ENCODE results near the gene MAMDC4.
"Not testable (repeated sequence)": the region's sequence is repeated elsewhere in the genome, so short reads cannot be mapped to it uniquely, and the experiment has no call there.

MAMDC4 gene

DNA sequence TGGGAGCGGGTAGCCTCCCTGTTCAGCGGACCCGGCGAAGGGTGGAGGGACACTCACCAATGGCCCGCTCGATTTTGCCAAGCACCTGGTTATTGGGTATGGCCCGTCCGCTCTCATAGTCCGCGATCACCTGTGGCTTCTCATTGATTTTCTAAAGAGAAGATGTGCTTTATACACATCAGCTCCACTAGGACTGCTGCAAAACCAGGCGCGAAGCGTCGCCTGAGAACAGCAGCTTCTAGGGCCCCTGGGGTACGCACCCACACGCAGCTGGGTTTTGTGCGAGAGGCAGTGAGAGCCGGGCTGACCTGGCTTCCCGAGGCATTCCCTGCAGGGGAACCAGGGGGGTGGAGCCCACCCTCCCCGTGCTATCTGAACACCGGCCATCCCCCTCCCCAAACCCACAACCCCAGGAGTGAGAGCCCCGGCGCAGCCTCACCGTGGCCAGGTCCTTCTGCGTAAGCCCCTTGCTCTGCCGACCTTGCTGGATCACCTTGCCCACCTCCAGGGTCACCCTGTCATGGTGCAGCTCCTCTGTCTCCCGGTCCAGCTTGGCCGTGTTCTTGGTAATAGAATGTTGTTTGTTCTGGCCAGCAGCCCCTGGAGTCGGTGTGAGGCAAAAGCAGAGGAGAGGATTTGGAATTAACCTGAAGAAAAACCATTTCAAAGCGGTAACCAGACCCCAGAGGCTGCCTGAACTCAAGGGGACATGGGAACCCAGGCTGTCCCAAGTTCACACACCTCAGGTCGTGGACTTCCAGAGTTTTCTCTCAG is 10.9 kb downstream of the MAMDC4 start:
- no peak for DNase-seq

DNA sequence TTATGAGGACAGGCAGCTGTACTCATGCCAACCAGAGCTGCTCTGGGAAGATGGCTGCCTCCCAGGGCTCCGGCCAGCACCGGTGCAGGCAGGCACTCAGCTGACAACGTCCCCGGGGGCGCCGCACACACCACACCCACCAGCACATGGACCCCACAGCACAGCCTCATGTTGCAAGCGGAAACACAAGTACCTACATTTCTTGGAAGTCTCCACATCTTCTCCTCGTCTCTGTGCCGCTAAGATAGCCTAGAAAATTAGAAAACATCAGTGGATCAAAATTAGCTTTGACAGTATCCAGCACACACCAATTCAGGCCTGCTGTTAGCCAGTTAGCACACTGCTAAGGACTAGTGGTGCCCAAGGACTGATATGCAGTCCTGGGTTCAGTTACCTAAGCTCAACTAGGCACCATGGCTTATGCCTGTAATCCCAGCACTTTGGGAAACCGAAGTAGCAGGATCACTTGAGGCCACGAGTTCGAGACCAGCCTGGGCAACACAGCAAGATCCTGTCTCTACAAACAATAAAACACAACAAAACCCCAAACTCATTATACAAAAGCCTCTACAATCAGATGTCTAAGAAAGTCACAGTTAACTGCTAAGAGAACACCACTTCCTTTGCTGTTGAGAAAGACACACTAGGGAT is 11.6 kb downstream of the MAMDC4 start:
- no peak for DNase-seq

GRCh38 chr9:136865041-136865767 is 13.1 kb downstream of the MAMDC4 start:
- no peak for DNase-seq

- no peak for DNase-seq
Measured at GRCh38 chr9:136865768-136866103, 13.6 kb downstream of the MAMDC4 start.

DNA sequence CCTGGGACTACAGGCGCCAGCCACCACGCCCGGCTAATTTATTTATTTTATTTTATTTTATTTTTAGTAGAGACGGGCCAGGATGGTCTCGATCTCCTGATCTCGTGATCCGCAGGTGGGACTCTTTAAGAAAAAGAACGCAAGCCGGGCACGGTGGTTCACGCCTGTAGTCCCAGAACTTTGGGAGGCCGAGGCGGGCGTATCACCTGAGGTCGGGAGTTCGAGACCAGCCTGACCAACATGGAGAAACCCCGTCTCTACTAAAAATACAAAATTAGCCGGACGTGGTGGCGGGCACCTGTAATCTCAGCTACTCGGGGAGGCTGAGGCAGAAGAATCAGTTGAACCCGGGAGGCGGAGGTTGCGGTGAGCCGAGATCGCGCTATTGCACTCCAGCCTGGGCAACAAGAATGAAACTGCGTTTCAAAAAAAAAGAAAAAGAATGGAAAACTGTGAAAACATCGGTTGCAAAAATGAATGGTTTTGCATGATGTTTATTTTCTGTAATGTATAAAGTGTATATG is 14.8 kb downstream of the MAMDC4 start:
- not testable (repeated sequence) for DNase-seq

GRCh38 chr9:136867480-136867879 is 15.3 kb downstream of the MAMDC4 start:
- DNase-seq, result no peak

DNA sequence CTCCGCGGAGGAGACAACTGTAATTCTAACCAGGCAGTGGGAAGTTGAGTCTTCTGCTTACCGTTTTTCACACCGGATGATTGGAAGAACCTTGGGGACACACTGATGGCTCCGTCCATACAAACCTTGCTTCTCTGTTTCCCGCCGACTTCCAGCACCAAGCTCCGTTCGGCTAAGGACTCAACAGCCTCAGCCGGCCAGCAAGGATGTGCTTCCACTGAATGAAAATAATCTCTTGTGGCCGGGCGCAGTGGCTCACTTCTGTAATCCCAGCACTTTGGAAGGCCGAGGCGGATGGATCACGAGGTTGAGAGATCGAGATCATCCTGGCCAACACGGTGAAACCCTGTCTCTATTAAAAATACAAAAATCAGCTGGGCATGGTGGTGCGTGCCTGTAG is 15.8 kb downstream of the MAMDC4 start:
- no peak for DNase-seq

DNA sequence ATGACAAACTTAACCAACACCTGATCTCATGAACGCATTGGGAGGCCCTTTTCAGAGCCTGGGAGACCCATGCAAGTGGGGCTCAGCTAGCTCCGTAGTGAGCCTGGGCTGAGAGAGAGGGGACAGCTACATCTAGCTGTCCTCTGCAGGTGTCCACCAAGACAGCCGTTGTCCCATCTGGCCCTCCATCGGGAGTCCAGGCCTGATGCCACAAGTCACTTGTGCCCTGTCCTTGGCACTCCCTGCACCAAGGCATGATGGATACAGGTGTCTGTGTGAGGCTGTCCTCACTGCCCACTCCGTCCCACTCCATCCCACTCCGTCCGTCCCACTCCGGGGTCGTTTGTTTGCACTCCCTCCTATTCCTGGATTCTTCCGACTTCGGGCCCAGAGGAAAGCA is 16.5 kb downstream of the MAMDC4 start:
- no peak for DNase-seq

- not testable (repeated sequence) for DNase-seq
Measured at GRCh38 chr9:136869611-136870010, 17.5 kb downstream of the MAMDC4 start.

DNA sequence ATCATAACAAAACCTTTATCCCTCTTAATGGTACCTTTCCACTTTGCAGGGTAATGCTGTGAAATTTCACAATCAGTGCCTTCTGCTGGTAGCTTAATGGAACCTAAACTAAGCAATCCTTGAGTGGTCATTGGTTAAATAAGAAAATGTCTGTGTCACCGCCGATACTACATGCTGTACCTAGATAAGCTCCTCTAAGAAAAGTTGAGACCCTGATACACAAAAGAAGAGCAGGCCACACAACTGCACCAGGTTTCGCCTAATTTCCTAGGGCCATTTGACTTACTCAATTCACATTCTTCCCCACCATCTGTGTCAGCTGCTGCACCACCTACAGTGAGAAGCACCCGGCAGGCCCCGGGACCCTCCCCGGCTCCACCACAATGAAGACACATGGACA is 23.0 kb downstream of the MAMDC4 start:
- DNase-seq, result no peak

DNA sequence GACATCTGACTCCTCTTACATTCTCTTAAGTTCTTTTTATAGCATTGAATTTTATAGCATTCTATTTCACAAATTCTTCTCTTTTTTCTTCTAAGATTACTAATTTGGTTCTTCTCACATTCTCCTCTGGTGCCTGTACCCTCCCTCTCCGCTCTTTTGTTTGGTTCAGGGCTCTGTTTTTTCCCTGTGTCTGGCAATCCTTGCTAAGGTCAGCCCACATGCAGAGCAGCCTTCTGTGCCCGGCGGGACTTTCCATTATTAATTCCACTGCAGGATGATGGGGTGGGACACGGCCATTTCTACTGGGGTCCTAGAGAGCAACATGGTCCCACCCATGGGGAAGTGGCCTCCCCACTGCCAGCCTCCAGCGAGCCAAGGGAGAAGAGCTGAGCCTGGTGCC is 24.3 kb downstream of the MAMDC4 start:
- no peak for DNase-seq

DNA sequence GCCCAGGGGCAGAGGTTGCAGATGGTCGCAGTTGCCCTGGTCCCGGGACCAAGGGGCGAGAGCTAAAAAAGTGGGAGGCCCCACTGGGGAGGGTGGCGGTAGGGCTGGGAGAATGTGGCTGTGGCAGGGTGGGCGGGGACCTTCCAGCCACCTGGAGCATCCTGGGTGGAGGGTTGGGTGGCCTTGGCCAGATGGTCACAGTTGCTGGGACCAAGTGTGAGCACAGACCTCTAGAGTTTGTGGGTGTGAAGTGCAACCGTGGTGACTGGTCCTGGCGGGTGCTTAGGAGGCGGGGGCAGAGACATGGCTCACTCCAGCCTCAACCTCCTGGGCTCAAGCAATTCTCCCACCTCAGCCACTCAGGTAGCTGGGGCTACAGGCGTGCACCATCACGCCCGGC is 28.5 kb downstream of the MAMDC4 start:
- DNase-seq, result no peak

- DNase-seq, result peak; percentile 42 to 72
Measured at GRCh38 chr9:136881691-136882108, 29.6 kb downstream of the MAMDC4 start.

GRCh38 chr9:136882109-136882946 is 30.2 kb downstream of the MAMDC4 start:
- peak; percentile 88 to 96 for DNase-seq

DNA sequence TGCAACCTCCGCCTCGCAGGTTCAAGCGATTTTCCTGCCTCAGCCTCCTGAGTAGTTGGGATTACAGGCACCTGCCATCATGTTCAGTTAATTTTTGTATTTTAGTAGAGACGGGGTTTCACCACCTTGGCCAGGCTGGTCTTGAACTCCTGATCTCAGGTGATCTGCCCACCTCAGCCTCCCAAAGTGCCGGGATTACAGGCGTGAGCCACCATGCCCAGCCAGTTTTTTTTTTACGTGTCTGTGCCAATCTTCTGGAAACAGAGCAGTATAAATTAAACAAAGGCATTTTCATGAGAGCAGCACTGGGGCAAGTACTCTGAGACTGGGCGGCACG is 30.8 kb downstream of the MAMDC4 start:
- DNase-seq, result not testable (repeated sequence)

DNA sequence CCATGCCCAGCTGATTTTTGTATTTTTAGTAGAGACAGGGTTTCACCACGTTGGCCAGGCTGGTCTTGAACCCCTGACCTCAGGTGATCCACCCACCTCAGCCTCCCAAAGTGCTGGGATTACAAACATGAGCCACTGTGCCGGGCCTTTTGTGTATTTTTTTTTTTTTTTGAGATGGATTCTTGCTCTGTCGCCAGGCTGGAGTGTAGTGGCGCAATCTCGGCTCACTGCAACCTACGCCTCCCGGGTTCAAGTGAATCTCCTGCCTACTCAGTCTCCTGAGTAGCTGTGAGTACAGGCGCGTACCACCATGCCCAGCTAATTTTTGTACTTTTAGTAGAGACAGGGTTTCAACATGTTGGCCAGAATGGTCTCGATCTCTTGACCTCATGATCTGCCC is 31.5 kb downstream of the MAMDC4 start:
- DNase-seq, result not testable (repeated sequence)

- peak; percentile 98 to 99 for DNase-seq
Measured at GRCh38 chr9:136885950-136886578, 33.9 kb downstream of the MAMDC4 start, which contains the start of gene TRAF2. TSS of gene TRAF2 (plus strand) at chr9:136886516. CDS start at chr9:136898741, 12,225 bp downstream.

- no peak for DNase-seq
Measured at GRCh38 chr9:136886610-136887597, 34.8 kb downstream of the MAMDC4 start.

GRCh38 chr9:136888454-136888853 is 36.3 kb downstream of the MAMDC4 start:
- no peak for DNase-seq

DNA sequence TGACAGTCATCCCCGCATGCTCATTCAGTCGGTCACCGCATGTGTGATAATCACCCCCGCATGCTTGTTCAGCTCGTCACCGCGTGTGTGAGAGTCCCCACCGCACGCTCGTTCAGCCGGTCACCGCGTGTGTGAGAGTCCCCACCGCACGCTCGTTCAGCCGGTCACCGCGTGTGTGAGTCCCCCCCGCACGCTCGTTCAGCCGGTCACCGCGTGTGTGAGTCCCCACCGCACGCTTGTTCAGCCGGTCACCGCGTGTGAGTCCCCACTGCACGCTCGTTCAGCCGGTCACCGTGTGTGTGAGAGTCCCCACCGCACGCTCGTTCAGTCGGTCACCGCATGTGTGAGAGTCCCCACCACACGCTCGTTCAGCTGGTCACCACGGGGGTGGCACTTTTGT is 37.7 kb downstream of the MAMDC4 start:
- DNase-seq, result no peak

- DNase-seq, result no peak
Measured at GRCh38 chr9:136890661-136891060, 38.5 kb downstream of the MAMDC4 start.

Data from inflammatory macrophage treated with lipopolysaccharide for 1 hour (primary cell).